GM12892 (cell line): ENCODE measurements around the gene POU3F2.

Experiments
- POLR2A ChIP-seq: IDR thresholded peaks from 2 replicates; pipeline ENCODE4 v1.6.1; 2011; ENCODE audit warnings: low read depth, low read length, control low read depth
- TAF1 ChIP-seq: IDR thresholded peaks from 2 replicates; pipeline ENCODE4 v1.6.1; 2011; ENCODE audit warnings: low read depth, mild to moderate bottlenecking, control low read depth, low read length, borderline replicate concordance

- TF ChIP-seq POLR2A (no peak), TAF1 (no peak)
Measured at GRCh38 chr6:98871821-98872220, 37.4 kb downstream of the POU3F2 start.
